ENCODE results near the gene CELSR1.

CELSR1 gene

DNA sequence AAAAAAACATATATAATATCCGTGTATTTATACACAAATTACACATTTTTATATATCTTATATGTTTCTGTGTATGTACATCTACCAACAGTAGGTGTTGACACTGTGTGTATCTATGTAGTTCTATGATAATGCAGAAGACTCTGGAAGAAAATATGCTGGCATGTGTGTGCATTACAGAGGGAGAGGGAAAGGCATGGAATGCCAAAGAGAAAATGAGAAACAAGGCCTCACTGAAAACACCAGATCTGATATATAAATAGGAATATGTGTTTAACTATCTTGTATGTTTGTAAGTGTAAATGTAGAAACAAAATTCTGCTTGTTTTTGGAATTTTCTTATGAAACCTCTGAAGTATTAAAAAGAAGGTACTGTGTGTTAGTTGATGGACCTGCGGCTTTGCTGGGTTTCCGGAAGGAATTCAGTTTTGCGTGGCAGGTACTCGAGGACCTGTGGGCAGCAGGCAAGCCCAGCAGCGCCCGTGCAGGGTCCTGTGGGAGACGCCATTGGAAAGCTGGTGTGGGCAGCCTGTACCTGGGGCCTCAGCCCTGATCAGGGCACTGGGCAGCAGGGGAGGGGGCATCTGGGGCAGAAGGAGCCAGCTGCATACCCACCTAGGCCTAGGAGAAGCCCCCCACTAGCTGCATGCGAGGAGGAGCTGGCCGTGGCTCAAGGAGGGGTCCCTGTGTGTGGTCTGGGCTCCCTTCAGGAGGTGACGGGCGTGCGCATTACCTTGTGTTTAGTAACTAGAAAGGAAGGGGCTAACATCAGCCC, 209.5 kb downstream of the CELSR1 start (continued):
- TF ChIP-seq, protein P1, sequence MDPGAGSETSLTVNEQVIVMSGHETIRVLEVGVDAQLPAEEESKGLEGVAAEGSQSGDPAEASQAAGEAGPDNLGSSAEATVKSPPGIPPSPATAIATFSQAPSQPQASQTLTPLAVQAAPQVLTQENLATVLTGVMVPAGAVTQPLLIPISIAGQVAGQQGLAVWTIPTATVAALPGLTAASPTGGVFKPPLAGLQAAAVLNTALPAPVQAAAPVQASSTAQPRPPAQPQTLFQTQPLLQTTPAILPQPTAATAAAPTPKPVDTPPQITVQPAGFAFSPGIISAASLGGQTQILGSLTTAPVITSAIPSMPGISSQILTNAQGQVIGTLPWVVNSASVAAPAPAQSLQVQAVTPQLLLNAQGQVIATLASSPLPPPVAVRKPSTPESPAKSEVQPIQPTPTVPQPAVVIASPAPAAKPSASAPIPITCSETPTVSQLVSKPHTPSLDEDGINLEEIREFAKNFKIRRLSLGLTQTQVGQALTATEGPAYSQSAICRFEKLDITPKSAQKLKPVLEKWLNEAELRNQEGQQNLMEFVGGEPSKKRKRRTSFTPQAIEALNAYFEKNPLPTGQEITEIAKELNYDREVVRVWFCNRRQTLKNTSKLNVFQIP (CRISPR knock-in tag; IDR thresholded peaks at IDR 0.05; ENCODE audit: borderline replicate concordance, low read depth), result no peak

DNA sequence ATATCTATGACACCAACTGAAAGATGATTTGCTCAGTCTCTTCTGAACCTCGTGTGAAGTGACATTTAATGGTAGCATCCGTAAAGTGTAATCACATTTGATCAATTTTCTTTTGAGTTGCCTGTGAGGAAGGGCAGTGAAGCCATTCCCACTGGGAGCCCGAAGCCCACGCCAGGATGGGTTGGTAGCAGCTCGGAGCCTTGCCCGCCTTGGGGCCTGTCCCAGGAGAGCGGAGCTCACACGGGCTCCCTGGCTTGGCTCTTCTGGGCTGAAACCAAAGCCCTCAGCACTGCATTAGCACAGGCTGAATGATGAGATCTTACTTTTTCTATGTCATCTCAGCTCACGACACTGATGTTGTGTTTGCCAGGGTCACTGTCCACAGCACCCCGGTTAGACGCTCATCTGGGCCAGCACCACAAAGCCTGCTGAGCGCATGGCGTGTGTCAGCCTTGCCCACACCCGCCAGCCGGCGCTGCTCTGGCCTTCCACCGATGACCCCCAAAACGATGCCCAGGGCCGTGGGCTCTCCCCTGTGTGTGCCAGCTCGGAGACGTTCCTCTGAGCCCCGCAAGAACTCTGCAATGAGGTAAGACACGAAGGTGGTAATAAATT, 211.2 kb downstream of the CELSR1 start:
- ATAC-seq, result no peak
- TF ChIP-seq TOX (CRISPR knock-in tag; IDR thresholded peaks at IDR 0.05; ENCODE audit: borderline replicate concordance), result no peak
- TF ChIP-seq GLIS3 (CRISPR knock-in tag; IDR thresholded peaks at IDR 0.05), result no peak
- TF ChIP-seq, protein P1 (CRISPR knock-in tag; IDR thresholded peaks at IDR 0.05; ENCODE audit: borderline replicate concordance, low read depth), result no peak
- TF ChIP-seq OSR1 (CRISPR knock-in tag; IDR thresholded peaks at IDR 0.05), result no peak
- no peak for TF ChIP-seq CSDC2 (CRISPR knock-in tag; IDR thresholded peaks at IDR 0.05)
- no peak for TF ChIP-seq ZNF565 (CRISPR knock-in tag; conservative IDR thresholded peaks at IDR 0.05; ENCODE audit: low read depth)
- TF ChIP-seq BACH2 (CRISPR knock-in tag; IDR thresholded peaks at IDR 0.05; ENCODE audit: borderline replicate concordance), result no peak
- TF ChIP-seq ZFP30 (CRISPR knock-in tag; IDR thresholded peaks at IDR 0.05), result no peak
- no peak for TF ChIP-seq TCF4 (CRISPR knock-in tag; IDR thresholded peaks at IDR 0.05; ENCODE audit: borderline replicate concordance)
- TF ChIP-seq, protein P2, sequence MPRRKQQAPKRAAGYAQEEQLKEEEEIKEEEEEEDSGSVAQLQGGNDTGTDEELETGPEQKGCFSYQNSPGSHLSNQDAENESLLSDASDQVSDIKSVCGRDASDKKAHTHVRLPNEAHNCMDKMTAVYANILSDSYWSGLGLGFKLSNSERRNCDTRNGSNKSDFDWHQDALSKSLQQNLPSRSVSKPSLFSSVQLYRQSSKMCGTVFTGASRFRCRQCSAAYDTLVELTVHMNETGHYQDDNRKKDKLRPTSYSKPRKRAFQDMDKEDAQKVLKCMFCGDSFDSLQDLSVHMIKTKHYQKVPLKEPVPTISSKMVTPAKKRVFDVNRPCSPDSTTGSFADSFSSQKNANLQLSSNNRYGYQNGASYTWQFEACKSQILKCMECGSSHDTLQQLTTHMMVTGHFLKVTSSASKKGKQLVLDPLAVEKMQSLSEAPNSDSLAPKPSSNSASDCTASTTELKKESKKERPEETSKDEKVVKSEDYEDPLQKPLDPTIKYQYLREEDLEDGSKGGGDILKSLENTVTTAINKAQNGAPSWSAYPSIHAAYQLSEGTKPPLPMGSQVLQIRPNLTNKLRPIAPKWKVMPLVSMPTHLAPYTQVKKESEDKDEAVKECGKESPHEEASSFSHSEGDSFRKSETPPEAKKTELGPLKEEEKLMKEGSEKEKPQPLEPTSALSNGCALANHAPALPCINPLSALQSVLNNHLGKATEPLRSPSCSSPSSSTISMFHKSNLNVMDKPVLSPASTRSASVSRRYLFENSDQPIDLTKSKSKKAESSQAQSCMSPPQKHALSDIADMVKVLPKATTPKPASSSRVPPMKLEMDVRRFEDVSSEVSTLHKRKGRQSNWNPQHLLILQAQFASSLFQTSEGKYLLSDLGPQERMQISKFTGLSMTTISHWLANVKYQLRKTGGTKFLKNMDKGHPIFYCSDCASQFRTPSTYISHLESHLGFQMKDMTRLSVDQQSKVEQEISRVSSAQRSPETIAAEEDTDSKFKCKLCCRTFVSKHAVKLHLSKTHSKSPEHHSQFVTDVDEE (CRISPR knock-in tag; IDR thresholded peaks at IDR 0.05), result no peak
- no peak for TF ChIP-seq ESRRG (CRISPR knock-in tag; IDR thresholded peaks at IDR 0.05)
- no peak for TF ChIP-seq PPARA (CRISPR knock-in tag; IDR thresholded peaks at IDR 0.05; ENCODE audit: borderline replicate concordance)
- TF ChIP-seq, protein P3, sequence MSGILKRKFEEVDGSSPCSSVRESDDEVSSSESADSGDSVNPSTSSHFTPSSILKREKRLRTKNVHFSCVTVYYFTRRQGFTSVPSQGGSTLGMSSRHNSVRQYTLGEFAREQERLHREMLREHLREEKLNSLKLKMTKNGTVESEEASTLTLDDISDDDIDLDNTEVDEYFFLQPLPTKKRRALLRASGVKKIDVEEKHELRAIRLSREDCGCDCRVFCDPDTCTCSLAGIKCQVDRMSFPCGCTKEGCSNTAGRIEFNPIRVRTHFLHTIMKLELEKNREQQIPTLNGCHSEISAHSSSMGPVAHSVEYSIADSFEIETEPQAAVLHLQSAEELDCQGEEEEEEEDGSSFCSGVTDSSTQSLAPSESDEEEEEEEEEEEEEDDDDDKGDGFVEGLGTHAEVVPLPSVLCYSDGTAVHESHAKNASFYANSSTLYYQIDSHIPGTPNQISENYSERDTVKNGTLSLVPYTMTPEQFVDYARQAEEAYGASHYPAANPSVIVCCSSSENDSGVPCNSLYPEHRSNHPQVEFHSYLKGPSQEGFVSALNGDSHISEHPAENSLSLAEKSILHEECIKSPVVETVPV (CRISPR knock-in tag; IDR thresholded peaks at IDR 0.05), result no peak
- TF ChIP-seq ISL1 (CRISPR knock-in tag; IDR thresholded peaks at IDR 0.05), result no peak
- TF ChIP-seq ARNTL (CRISPR knock-in tag; IDR thresholded peaks at IDR 0.05; ENCODE audit: borderline replicate concordance, low read depth), result no peak
- TF ChIP-seq ZNF70 (CRISPR knock-in tag; IDR thresholded peaks at IDR 0.05), result no peak

DNA sequence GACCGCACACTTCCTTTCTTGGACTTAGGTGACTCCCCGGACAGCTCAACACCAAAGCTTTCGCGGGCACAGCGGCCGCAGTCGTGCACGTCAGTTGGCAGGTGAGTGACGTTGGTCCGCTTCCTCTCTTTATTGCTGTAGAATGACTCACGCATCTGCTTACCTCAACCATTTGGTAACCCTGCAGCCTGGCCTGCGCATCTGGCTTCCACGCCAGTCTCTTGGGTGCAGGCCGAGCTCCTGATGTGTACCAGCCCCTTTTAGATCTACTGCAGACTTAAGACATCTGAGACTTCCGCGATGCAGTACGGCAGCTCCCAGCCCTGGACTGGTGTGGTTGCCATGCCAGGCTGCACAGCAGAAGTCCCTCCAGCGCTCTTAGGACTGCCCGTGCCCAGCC, 214.3 kb downstream of the CELSR1 start:
- ATAC-seq, result no peak
- TF ChIP-seq ZNF565 (CRISPR knock-in tag; conservative IDR thresholded peaks at IDR 0.05; ENCODE audit: low read depth) (no peak), ZNF70 (CRISPR knock-in tag; IDR thresholded peaks at IDR 0.05) (no peak), ZFP3 (CRISPR knock-in tag; IDR thresholded peaks at IDR 0.05) (no peak), ZFP30 (CRISPR knock-in tag; IDR thresholded peaks at IDR 0.05) (no peak), TCF4 (CRISPR knock-in tag; IDR thresholded peaks at IDR 0.05; ENCODE audit: borderline replicate concordance) (no peak), RARB (CRISPR knock-in tag; IDR thresholded peaks at IDR 0.05) (no peak), PPARA (CRISPR knock-in tag; IDR thresholded peaks at IDR 0.05; ENCODE audit: borderline replicate concordance) (no peak), ISL1 (CRISPR knock-in tag; IDR thresholded peaks at IDR 0.05) (no peak), BACH2 (CRISPR knock-in tag; IDR thresholded peaks at IDR 0.05; ENCODE audit: borderline replicate concordance) (no peak), ZC3H10 (CRISPR knock-in tag; IDR thresholded peaks at IDR 0.05) (no peak)
- TF ChIP-seq, protein P4, sequence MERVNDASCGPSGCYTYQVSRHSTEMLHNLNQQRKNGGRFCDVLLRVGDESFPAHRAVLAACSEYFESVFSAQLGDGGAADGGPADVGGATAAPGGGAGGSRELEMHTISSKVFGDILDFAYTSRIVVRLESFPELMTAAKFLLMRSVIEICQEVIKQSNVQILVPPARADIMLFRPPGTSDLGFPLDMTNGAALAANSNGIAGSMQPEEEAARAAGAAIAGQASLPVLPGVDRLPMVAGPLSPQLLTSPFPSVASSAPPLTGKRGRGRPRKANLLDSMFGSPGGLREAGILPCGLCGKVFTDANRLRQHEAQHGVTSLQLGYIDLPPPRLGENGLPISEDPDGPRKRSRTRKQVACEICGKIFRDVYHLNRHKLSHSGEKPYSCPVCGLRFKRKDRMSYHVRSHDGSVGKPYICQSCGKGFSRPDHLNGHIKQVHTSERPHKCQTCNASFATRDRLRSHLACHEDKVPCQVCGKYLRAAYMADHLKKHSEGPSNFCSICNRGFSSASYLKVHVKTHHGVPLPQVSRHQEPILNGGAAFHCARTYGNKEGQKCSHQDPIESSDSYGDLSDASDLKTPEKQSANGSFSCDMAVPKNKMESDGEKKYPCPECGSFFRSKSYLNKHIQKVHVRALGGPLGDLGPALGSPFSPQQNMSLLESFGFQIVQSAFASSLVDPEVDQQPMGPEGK (CRISPR knock-in tag; IDR thresholded peaks at IDR 0.05; ENCODE audit: borderline replicate concordance), result no peak
- TF ChIP-seq, protein P1 (CRISPR knock-in tag; IDR thresholded peaks at IDR 0.05; ENCODE audit: borderline replicate concordance, low read depth), result no peak
- TF ChIP-seq, protein P5, sequence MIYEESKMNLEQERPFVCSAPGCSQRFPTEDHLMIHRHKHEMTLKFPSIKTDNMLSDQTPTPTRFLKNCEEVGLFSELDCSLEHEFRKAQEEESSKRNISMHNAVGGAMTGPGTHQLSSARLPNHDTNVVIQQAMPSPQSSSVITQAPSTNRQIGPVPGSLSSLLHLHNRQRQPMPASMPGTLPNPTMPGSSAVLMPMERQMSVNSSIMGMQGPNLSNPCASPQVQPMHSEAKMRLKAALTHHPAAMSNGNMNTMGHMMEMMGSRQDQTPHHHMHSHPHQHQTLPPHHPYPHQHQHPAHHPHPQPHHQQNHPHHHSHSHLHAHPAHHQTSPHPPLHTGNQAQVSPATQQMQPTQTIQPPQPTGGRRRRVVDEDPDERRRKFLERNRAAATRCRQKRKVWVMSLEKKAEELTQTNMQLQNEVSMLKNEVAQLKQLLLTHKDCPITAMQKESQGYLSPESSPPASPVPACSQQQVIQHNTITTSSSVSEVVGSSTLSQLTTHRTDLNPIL (CRISPR knock-in tag; IDR thresholded peaks at IDR 0.05; ENCODE audit: low read depth), result no peak
- TF ChIP-seq, protein P3 (CRISPR knock-in tag; IDR thresholded peaks at IDR 0.05), result no peak
